ENCODE results near the gene ZNF556.
A peak's percentile ranks its signal among the peaks of the same experiment; 100 is the strongest.
"Not testable (repeated sequence)": the region's sequence is repeated elsewhere in the genome, so short reads cannot be mapped to it uniquely, and the experiment has no call there.

Gene ZNF556

GRCh38 chr19:2866495-2867024 lies 575 bp upstream of the ZNF556 start:
- no peak for DNase-seq (ENCODE audit: low spot score)
- Histone ChIP-seq H3K27ac (no peak overlapping the region), H3K4me3 (no peak overlapping the region)
- TF ChIP-seq, protein P1, sequence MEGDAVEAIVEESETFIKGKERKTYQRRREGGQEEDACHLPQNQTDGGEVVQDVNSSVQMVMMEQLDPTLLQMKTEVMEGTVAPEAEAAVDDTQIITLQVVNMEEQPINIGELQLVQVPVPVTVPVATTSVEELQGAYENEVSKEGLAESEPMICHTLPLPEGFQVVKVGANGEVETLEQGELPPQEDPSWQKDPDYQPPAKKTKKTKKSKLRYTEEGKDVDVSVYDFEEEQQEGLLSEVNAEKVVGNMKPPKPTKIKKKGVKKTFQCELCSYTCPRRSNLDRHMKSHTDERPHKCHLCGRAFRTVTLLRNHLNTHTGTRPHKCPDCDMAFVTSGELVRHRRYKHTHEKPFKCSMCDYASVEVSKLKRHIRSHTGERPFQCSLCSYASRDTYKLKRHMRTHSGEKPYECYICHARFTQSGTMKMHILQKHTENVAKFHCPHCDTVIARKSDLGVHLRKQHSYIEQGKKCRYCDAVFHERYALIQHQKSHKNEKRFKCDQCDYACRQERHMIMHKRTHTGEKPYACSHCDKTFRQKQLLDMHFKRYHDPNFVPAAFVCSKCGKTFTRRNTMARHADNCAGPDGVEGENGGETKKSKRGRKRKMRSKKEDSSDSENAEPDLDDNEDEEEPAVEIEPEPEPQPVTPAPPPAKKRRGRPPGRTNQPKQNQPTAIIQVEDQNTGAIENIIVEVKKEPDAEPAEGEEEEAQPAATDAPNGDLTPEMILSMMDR (IDR thresholded peaks at IDR 0.05): no peak

- TF ChIP-seq, protein P1 (IDR thresholded peaks at IDR 0.05): no peak
- DNase-seq (ENCODE audit: low spot score): no peak
- Histone ChIP-seq H3K4me3 (no peak overlapping the region), H3K27ac (no peak overlapping the region)
These were observed 2.5 kb downstream of the ZNF556 start for GRCh38 chr19:2869618-2870017.

DNA sequence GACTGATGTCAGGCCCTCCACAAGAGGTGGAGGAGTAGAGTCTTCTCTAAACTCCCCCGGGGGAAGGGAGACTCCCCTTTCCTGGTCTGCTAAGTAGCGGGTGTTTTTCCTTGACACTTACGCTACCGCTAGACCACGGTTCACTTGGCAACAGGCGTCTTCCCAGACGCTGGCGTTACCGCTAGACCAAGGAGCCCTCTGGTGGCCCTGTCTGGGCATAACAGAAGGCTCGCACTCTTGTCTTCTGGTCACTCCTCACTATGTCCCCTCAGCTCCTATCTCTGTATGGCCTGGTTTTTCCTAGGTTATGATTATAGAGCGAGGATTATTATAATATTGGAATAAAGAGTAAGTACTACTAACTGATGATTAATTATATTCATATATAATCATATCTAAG lies 5.0 kb downstream of the ZNF556 start:
- not testable (repeated sequence) for DNase-seq (ENCODE audit: low spot score)

GRCh38 chr19:2877398-2878331 lies 10.5 kb downstream of the ZNF556 start:
- TF ChIP-seq, protein P1 (IDR thresholded peaks at IDR 0.05): no peak
- Histone ChIP-seq H3K27ac (no peak overlapping the region), H3K4me3 (no peak overlapping the region)
- no peak for DNase-seq (ENCODE audit: low spot score)

More for the DNA sequence above, 5.0 kb downstream of the ZNF556 start:
- not testable (repeated sequence) for H3K4me3 ChIP-seq, H3K27ac ChIP-seq

- no peak for DNase-seq (ENCODE audit: low spot score)
- TF ChIP-seq, protein P1 (IDR thresholded peaks at IDR 0.05): no peak
- Histone ChIP-seq H3K27ac (no peak overlapping the region), H3K4me3 (no peak overlapping the region)
These were observed 16.7 kb downstream of the ZNF556 start for GRCh38 chr19:2883686-2884439.

- no peak overlapping the region for H3K4me3 ChIP-seq
- no peak overlapping the region for H3K27ac ChIP-seq
- DNase-seq (ENCODE audit: low spot score): no peak
- TF ChIP-seq, protein P1 (IDR thresholded peaks at IDR 0.05): no peak
These were observed 18.6 kb downstream of the ZNF556 start for GRCh38 chr19:2885736-2886135.

- DNase-seq (ENCODE audit: low spot score): no peak
- TF ChIP-seq, protein P1 (IDR thresholded peaks at IDR 0.05): no peak
- H3K27ac ChIP-seq: no peak overlapping the region
- peak overlapping the region; percentile 41 for H3K4me3 ChIP-seq
These were observed 20.3 kb downstream of the ZNF556 start for GRCh38 chr19:2887391-2887914.
